IPS DF 4.7 (cell line): ENCODE measurements around the gene SCFD1.

ENCODE experiments used
- DNase-seq: peaks from one replicate; pipeline ENCODE4 v3.0.0-alpha.2; 2013; ENCODE audit warnings: low spot score; ENCODE audit errors: extremely low read depth

The SCFD1 gene

GRCh38 chr14:30754778-30755177, 132.7 kb downstream of the SCFD1 start:
- DNase-seq = no peak

DNA sequence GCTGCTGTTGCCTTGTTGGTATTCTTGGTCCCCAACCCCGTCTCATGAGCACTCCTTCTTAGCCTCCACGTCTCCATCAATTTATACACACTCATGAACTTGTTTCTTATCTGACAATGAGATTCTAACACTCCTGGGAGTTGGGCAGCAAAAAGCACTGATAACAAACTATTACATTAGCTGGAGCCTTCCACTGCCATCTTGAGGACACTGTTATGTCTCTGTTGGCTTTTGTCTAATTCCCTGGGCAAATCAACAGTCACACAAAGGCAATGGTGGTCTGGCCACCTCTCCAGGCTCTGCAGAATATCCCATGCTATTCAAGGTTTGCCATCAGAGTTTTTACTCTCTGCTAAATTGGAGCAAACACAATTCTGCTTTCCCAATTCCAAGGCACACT, 134.5 kb downstream of the SCFD1 start:
- DNase-seq = no peak

- no peak for DNase-seq
Observed at GRCh38 chr14:30757082-30757481, 135.0 kb downstream of the SCFD1 start.

GRCh38 chr14:30759172-30760125, 137.3 kb downstream of the SCFD1 start:
- no peak for DNase-seq

DNA sequence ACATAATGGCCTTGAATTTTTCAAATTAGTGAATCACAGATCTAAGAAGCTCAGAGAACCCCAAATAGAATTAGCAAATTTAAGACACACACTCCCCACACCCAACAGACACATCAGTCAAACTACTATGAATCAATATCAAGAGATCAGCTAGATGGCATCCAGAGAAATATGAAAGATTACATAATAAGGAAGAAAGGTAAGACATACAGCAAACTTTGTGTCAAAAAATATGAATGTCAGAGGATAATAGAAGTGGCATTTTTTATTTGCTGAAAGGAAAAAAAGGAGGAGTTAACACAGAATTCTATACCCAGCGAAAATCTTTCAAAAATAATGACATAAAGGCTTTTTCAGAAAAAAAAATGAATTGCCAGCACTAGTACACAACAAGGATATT, 141.8 kb downstream of the SCFD1 start:
- no peak for DNase-seq

GRCh38 chr14:30767624-30768023, 145.5 kb downstream of the SCFD1 start:
- DNase-seq = no peak

- no peak for DNase-seq
Observed at GRCh38 chr14:30768791-30769190, 146.7 kb downstream of the SCFD1 start.

DNA sequence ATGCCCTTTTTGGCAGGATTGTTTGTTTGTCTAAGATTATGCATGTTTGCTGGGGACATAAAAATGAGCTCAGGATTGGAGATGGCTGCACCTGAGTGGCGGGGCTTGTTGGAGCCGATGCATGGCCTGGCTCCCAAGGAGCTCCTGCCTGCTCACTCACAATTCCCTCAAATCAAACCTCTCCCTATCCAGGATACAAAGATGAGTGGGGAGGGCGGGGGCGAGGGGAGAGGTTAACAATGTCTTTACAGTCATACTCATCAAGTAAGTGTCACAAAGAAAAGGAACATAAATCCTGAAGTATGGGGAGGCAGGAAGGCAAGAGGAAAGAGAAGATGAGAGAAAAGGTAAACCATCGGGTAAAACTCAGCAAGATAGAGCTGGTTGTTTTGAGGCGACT, 148.3 kb downstream of the SCFD1 start:
- no peak for DNase-seq

GRCh38 chr14:30771595-30771994, 149.5 kb downstream of the SCFD1 start:
- DNase-seq = no peak

DNA sequence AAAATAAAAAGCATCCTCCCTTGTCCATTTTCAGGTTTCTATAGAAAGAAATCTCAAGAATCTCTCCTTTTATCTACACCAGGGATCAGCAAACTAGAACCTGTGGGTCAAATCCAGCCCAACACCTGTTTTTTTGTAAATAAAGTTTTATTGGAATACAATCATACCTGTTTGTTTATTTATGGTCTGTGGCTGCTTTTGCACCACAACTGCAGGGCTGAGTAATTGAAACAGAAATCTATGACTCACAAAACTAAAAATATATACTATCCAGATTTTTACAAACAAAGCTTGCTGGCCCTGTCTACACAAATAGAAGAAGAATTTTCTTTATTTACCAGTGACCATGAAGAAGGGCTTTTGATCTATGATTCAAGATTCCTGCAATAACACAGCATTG, 157.1 kb downstream of the SCFD1 start:
- DNase-seq = no peak
